Gastrocnemius medialis (tissue), 4 donors: ENCODE data around the gene GXYLT1.

Experiments
- POLR2A ChIP-seq, 2 donors: fragments of 450-650 bp; IDR thresholded peaks; one replicate each; pipeline ENCODE4 v1.6.1; 2017; ENCODE audit warnings: antibody characterized with exemption in 2 of 2, mild to moderate bottlenecking in 2 of 2, moderate library complexity in 2 of 2
- TF ChIP-seq, protein P1 (sequence below), 5 experiments: fragments of 450-650 bp in 3 of 5; fragments of 200-600 bp in 2 of 5; sonication (generic) in 2 of 5; IDR thresholded peaks in 4 of 5; conservative IDR thresholded peaks in 1 of 5; 1 replicate in 4 of 5; 2 replicates in 1 of 5; pipeline ENCODE4 v1.5.1; 2016 to 2019; ENCODE audit warnings: antibody characterized with exemption in 5 of 5, mild to moderate bottlenecking in 3 of 5, moderate library complexity in 3 of 5

DNA sequence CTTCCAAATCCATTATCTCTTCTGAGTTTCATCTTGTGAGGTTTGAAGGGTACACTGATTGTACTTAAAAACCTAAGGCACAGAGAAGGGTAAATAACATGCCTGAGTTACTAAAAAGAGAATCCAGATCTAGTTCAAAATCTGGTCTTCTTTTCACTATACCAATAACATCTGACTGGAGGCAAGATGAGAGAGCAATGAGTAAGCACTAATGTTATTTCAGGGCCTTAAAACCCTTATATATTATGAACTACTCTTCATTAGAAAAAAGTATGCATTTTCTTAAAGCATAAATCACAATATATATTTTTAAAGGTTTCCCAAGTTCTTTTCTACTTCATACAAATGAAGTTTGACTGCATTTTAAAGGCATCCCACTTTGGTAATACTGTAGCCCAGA lies 60.2 kb downstream of the GXYLT1 start:
- TF ChIP-seq, protein P1, sequence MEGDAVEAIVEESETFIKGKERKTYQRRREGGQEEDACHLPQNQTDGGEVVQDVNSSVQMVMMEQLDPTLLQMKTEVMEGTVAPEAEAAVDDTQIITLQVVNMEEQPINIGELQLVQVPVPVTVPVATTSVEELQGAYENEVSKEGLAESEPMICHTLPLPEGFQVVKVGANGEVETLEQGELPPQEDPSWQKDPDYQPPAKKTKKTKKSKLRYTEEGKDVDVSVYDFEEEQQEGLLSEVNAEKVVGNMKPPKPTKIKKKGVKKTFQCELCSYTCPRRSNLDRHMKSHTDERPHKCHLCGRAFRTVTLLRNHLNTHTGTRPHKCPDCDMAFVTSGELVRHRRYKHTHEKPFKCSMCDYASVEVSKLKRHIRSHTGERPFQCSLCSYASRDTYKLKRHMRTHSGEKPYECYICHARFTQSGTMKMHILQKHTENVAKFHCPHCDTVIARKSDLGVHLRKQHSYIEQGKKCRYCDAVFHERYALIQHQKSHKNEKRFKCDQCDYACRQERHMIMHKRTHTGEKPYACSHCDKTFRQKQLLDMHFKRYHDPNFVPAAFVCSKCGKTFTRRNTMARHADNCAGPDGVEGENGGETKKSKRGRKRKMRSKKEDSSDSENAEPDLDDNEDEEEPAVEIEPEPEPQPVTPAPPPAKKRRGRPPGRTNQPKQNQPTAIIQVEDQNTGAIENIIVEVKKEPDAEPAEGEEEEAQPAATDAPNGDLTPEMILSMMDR (IDR thresholded peaks at IDR 0.05 in 4 of 5, conservative IDR thresholded peaks at IDR 0.05 in 1 of 5): no peak
- no peak for TF ChIP-seq POLR2A (IDR thresholded peaks at IDR 0.05)
